Adipocyte (in vitro differentiated cells): ENCODE measurements around the gene MAP4K3.
"Not testable (repeated sequence)": the region's sequence is repeated elsewhere in the genome, so short reads cannot be mapped to it uniquely, and the experiment has no call there.

Experiments
- DNase-seq: peaks from one replicate; pipeline ENCODE4 v3.0.0-alpha.2; 2015; ENCODE audit warnings: low read depth
- H3K27me3 ChIP-seq: replicated peaks from 2 replicates; pipeline ENCODE4 v1.7.0; 2013; ENCODE audit warnings: mild to moderate bottlenecking, low read length, moderate library complexity; ENCODE audit not compliant: control insufficient read depth, insufficient read depth
- H3K36me3 ChIP-seq: 2 replicates; pipeline ENCODE4 v1.7.0; 2013; ENCODE audit warnings: low read length, mild to moderate bottlenecking, moderate library complexity; ENCODE audit not compliant: control insufficient read depth, insufficient read depth, severe bottlenecking
- H3K4me1 ChIP-seq: 2 replicates; pipeline ENCODE4 v1.7.0; 2013; ENCODE audit warnings: mild to moderate bottlenecking, low read length, moderate library complexity; ENCODE audit not compliant: control insufficient read depth, insufficient read depth
- H3K4me3 ChIP-seq: 2 replicates; pipeline ENCODE4 v1.7.0; 2013; ENCODE audit warnings: mild to moderate bottlenecking, low read length, moderate library complexity
- H3K9ac ChIP-seq: 2 replicates; pipeline ENCODE4 v1.7.0; 2013; ENCODE audit warnings: mild to moderate bottlenecking, low read length, moderate library complexity
- H3K9me3 ChIP-seq: 2 replicates; pipeline ENCODE4 v1.7.0; 2013; ENCODE audit warnings: mild to moderate bottlenecking, low read length, moderate library complexity; ENCODE audit not compliant: control insufficient read depth

MAP4K3 gene

DNA sequence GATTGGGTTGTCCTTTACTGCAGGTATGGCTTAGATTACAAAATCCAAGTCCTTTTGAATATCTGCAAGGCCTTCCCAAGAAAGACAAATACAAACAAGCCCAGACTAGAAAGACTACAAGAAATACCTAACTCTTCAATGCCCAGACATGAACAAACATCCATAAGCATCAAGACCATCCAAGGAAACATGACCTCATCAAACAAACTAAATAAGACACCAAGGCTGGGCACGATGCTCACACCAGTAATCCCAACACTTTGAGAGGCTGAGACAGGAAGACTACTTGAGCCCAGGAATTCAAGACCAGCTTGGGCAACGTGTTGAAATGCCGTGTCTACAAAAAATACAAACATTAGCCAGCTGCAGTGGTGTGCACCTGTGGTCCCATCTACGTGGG is 31.7 kb downstream of the MAP4K3 start:
- peaks cover 50% of the 10 kb centered on the region for H3K4me1 ChIP-seq
- H3K9me3 ChIP-seq: no peaks in the 10 kb centered on the region
- no peak overlapping the region for H3K4me3 ChIP-seq
- H3K9ac ChIP-seq: no peak overlapping the region
- H3K27me3 ChIP-seq: no peaks in the 10 kb centered on the region
- no peaks in the 10 kb centered on the region for H3K36me3 ChIP-seq
- DNase-seq: no peak

- DNase-seq: no peak
- Histone ChIP-seq H3K4me1 (peaks cover 29% of the 10 kb centered on the region), H3K9ac (no peak overlapping the region)
Measured at GRCh38 chr2:39403311-39403710, 33.8 kb downstream of the MAP4K3 start.

GRCh38 chr2:39401319-39401718 is 35.8 kb downstream of the MAP4K3 start:
- no peak for DNase-seq
- H3K4me3 ChIP-seq: no peak overlapping the region
- no peaks in the 10 kb centered on the region for H3K27me3 ChIP-seq
- H3K9me3 ChIP-seq: no peaks in the 10 kb centered on the region
- H3K4me1 ChIP-seq: peaks cover 9% of the 10 kb centered on the region
- H3K36me3 ChIP-seq: no peaks in the 10 kb centered on the region
- H3K9ac ChIP-seq: no peak overlapping the region

More at GRCh38 chr2:39403311-39403710, 33.8 kb downstream of the MAP4K3 start:
- H3K36me3 ChIP-seq: no peaks in the 10 kb centered on the region
- no peaks in the 10 kb centered on the region for H3K27me3 ChIP-seq
- H3K4me3 ChIP-seq: no peak overlapping the region
- H3K9me3 ChIP-seq: no peaks in the 10 kb centered on the region

DNA sequence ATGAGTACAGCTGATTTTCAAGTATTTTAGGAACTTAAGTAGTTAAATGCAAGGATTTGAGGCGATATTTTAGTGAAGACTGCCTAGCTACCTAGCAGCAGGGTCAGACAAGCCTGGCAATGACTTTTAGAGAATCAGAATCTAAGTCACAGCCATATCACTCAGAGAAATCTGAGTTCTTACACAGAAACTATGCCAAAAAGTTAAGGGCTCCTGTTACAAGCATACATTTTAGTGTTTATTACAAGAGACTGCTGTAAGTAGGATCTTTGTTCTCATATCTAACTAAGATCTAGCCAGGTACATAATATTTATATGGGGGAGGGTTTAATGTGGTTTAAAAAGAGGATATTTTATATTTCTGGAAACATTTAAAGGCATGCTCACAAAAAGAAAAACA is 37.5 kb downstream of the MAP4K3 start:
- Histone ChIP-seq H3K4me1 (peaks cover 12% of the 10 kb centered on the region), H3K4me3 (no peak overlapping the region)
- DNase-seq: peak; percentile 43

DNA sequence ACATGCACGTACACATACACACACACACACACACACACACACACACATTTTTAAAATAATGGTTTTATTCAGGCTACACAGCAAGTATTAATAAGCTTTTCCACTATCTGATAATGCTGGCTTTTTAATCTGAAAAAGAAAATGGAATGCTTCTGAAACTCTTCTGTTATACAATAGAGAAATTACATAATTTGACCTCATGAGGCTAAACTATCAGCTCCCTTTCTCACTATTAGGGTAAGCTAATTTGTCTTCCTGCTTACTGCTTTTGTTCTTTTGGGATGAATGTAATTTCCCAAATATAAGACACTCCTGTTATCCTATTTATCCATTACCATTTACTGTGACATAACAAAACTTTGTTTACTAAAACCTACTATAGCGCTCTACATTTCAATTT is 41.8 kb downstream of the MAP4K3 start:
- H3K27me3 ChIP-seq: no peaks in the 10 kb centered on the region
- no peak overlapping the region for H3K9ac ChIP-seq
- H3K4me1 ChIP-seq: peaks cover 23% of the 10 kb centered on the region
- DNase-seq: no peak
- no peak overlapping the region for H3K4me3 ChIP-seq
- H3K9me3 ChIP-seq: no peaks in the 10 kb centered on the region
- no peaks in the 10 kb centered on the region for H3K36me3 ChIP-seq

More for the DNA sequence above, 37.5 kb downstream of the MAP4K3 start:
- Histone ChIP-seq H3K9me3 (no peaks in the 10 kb centered on the region), H3K9ac (no peak overlapping the region), H3K27me3 (no peaks in the 10 kb centered on the region), H3K36me3 (no peaks in the 10 kb centered on the region)

DNA sequence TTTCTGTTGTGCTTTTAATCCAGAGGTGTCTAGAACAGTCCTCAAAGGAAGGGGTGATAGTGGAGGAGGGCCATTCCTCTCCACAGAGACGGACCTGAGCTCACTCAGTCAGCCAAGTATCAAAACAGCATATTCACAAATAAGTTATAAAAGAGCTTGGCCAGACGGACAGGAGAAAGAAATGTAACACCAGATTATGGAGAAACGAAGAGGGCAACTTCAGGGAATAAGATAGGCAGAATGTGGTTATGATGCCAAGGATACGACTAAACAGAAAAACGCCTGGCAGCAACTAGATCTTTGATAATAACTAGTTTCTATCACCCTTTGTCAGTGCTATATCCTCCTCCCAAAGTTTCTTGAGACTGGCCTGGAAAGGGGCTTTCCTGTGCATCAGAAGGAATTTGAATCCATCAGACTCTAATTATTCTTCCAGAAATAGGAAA is 42.5 kb downstream of the MAP4K3 start:
- DNase-seq: no peak
- Histone ChIP-seq H3K27me3 (no peaks in the 10 kb centered on the region), H3K9ac (no peak overlapping the region), H3K36me3 (no peaks in the 10 kb centered on the region), H3K4me3 (no peak overlapping the region), H3K9me3 (no peaks in the 10 kb centered on the region), H3K4me1 (peaks cover 23% of the 10 kb centered on the region)

- Histone ChIP-seq H3K4me1 (peaks cover 23% of the 10 kb centered on the region), H3K9me3 (no peaks in the 10 kb centered on the region), H3K4me3 (no peak overlapping the region), H3K9ac (no peak overlapping the region), H3K27me3 (no peaks in the 10 kb centered on the region), H3K36me3 (no peaks in the 10 kb centered on the region)
- no peak for DNase-seq
Measured at GRCh38 chr2:39392672-39393071, 44.4 kb downstream of the MAP4K3 start.

DNA sequence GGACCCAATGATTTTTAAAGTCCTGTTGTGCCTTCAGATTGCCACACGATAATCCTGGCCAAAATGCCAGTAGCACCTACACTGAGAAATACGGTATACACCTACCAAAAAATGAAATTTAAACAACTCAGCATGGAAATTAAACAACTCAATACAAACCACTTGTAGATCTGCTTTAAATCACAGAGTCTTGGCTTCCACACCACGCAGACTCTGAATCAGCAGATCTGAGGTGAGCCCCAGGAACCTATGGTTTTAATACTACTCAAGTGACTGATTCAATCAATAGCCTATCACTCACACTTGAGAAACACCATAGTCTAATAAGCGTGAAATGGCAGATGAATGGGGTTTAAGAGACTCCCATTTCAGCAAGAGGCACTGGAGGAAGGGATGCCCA is 46.9 kb downstream of the MAP4K3 start:
- no peak overlapping the region for H3K9ac ChIP-seq
- DNase-seq: no peak
- H3K9me3 ChIP-seq: no peaks in the 10 kb centered on the region
- no peaks in the 10 kb centered on the region for H3K27me3 ChIP-seq
- H3K4me1 ChIP-seq: peaks cover 17% of the 10 kb centered on the region
- no peak overlapping the region for H3K4me3 ChIP-seq
- no peaks in the 10 kb centered on the region for H3K36me3 ChIP-seq

- Histone ChIP-seq H3K36me3 (no peaks in the 10 kb centered on the region), H3K9ac (no peak overlapping the region), H3K27me3 (no peaks in the 10 kb centered on the region), H3K4me1 (peaks cover under 1% of the 10 kb centered on the region), H3K9me3 (no peaks in the 10 kb centered on the region), H3K4me3 (no peak overlapping the region)
- DNase-seq: no peak
Measured at GRCh38 chr2:39386064-39386463, 51.0 kb downstream of the MAP4K3 start.

- H3K4me1 ChIP-seq: peaks cover 10% of the 10 kb centered on the region
- H3K9me3 ChIP-seq: no peaks in the 10 kb centered on the region
- no peak for DNase-seq
- no peaks in the 10 kb centered on the region for H3K27me3 ChIP-seq
- H3K9ac ChIP-seq: no peak overlapping the region
- no peaks in the 10 kb centered on the region for H3K36me3 ChIP-seq
- no peak overlapping the region for H3K4me3 ChIP-seq
Measured at GRCh38 chr2:39385172-39385571, 51.9 kb downstream of the MAP4K3 start.

GRCh38 chr2:39384071-39384470 is 53.0 kb downstream of the MAP4K3 start:
- not testable (repeated sequence) for H3K9ac ChIP-seq, DNase-seq, H3K4me3 ChIP-seq, H3K9me3 ChIP-seq, H3K36me3 ChIP-seq, H3K27me3 ChIP-seq
- peaks cover 21% of the 10 kb centered on the region for H3K4me1 ChIP-seq

- Histone ChIP-seq H3K9ac (no peak overlapping the region), H3K4me1 (peaks cover 30% of the 10 kb centered on the region), H3K4me3 (no peak overlapping the region), H3K27me3 (no peaks in the 10 kb centered on the region), H3K36me3 (no peaks in the 10 kb centered on the region), H3K9me3 (no peaks in the 10 kb centered on the region)
- no peak for DNase-seq
Measured at GRCh38 chr2:39383146-39383545, 53.9 kb downstream of the MAP4K3 start.
